A673 (cell line): ENCODE results near the gene NUFIP1.

Source experiments
- EZH2 ChIP-seq: fragments of 200-600 bp; sonication (generic); IDR thresholded peaks from 2 replicates; pipeline ENCODE4 v1.6.1; 2017; ENCODE audit warnings: borderline replicate concordance, low read depth, mild to moderate bottlenecking, mixed read lengths, antibody characterized with exemption, low read length; ENCODE audit not compliant: poor library complexity, severe bottlenecking
- TF ChIP-seq, protein P1 (sequence below): fragments of 300-800, 200-600 bp; sonication (generic); conservative IDR thresholded peaks from 2 replicates; pipeline ENCODE4 v1.5.1; 2017; ENCODE audit warnings: low read depth, mild to moderate bottlenecking, antibody characterized with exemption, low read length, moderate library complexity, mixed read lengths

DNA sequence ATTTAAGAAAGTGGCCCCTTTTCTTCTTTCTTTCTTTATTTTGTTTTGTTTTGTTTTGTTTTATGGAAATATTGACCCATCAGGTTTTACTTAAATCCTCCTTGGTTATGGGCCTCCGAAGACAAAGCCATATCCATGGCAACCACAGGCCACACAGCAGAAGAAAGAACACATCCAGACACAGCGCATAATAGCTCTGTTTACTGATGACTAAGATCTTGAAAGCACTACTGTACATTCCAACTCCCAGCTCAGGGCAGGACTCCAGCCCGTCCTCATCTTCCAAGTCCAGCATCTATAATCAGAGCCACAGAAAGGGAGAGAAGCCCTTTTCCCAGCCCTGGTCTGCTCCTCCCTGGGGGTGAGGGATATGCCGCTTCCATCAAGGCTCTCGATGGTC is 84.3 kb downstream of the NUFIP1 start:
- TF ChIP-seq, protein P1, sequence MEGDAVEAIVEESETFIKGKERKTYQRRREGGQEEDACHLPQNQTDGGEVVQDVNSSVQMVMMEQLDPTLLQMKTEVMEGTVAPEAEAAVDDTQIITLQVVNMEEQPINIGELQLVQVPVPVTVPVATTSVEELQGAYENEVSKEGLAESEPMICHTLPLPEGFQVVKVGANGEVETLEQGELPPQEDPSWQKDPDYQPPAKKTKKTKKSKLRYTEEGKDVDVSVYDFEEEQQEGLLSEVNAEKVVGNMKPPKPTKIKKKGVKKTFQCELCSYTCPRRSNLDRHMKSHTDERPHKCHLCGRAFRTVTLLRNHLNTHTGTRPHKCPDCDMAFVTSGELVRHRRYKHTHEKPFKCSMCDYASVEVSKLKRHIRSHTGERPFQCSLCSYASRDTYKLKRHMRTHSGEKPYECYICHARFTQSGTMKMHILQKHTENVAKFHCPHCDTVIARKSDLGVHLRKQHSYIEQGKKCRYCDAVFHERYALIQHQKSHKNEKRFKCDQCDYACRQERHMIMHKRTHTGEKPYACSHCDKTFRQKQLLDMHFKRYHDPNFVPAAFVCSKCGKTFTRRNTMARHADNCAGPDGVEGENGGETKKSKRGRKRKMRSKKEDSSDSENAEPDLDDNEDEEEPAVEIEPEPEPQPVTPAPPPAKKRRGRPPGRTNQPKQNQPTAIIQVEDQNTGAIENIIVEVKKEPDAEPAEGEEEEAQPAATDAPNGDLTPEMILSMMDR, result no peak
- TF ChIP-seq EZH2, result no peak
